Effector memory CD8-positive, alpha-beta T cell (primary cell): ENCODE data around the gene TUBE1.

Source experiments
- ATAC-seq: fragments of 150-1000 bp; cut with Tn5 transposase; replicated peaks from 2 replicates; pipeline ENCODE4 v1.10.0; 2021; ENCODE audit warnings: mild to moderate bottlenecking, moderate library complexity
- DNase-seq, 3 experiments: peaks; one replicate each; pipeline ENCODE4 v3.0.0; 2021
- H3K27ac Mint-ChIP-seq, 2 donors: one replicate each; pipeline ENCODE4 v1.8.0; 2022; ENCODE audit warnings: mild to moderate bottlenecking in 2 of 2, mixed read lengths in 2 of 2, moderate library complexity in 2 of 2
- H3K27me3 Mint-ChIP-seq, 2 donors: one replicate each; pipeline ENCODE4 v1.8.0; 2022; ENCODE audit warnings: mixed read lengths in 2 of 2
- H3K36me3 Mint-ChIP-seq: one replicate; pipeline ENCODE4 v1.8.0; 2022; ENCODE audit warnings: mild to moderate bottlenecking, moderate library complexity, mixed read lengths; ENCODE audit not compliant: insufficient read depth
- H3K4me1 Mint-ChIP-seq, 2 donors: one replicate each; pipeline ENCODE4 v1.8.0; 2022; ENCODE audit warnings: low read depth in 2 of 2, mixed read lengths in 2 of 2
- H3K4me3 Mint-ChIP-seq, 2 donors: one replicate each; pipeline ENCODE4 v1.8.0; 2022; ENCODE audit warnings: mild to moderate bottlenecking in 2 of 2, mixed read lengths in 2 of 2, moderate library complexity in 2 of 2
- H3K9me3 Mint-ChIP-seq, 2 donors: one replicate each; pipeline ENCODE4 v1.8.0; 2022; ENCODE audit warnings: mixed read lengths in 2 of 2

The TUBE1 gene

GRCh38 chr6:112024464-112024863 is 62.8 kb downstream of the TUBE1 start:
- Mint-ChIP-seq H3K36me3 (no peaks in the 10 kb centered on the region), H3K4me3 (no peak overlapping the region), H3K27me3 (no peaks in the 10 kb centered on the region), H3K4me1 (peaks cover 30 to 34% of the 10 kb centered on the region in 2 donors), H3K27ac (no peak overlapping the region), H3K9me3 (peaks cover 2 to 7% of the 10 kb centered on the region in 2 donors)
- ATAC-seq = no peak
- DNase-seq = no peak

GRCh38 chr6:112022749-112023148 is 64.5 kb downstream of the TUBE1 start:
- Mint-ChIP-seq H3K27ac (no peak overlapping the region), H3K4me1 (peaks cover 14 to 17% of the 10 kb centered on the region in 2 donors), H3K27me3 (no peaks in the 10 kb centered on the region), H3K4me3 (no peak overlapping the region), H3K36me3 (no peaks in the 10 kb centered on the region), H3K9me3 (peaks cover 2 to 7% of the 10 kb centered on the region in 2 donors)
- DNase-seq = no peak
- ATAC-seq = no peak

GRCh38 chr6:112021691-112022310 is 65.5 kb downstream of the TUBE1 start:
- peaks cover 5 to 9% of the 10 kb centered on the region in 2 donors for H3K4me1 Mint-ChIP-seq
- no peaks in the 10 kb centered on the region for H3K27me3 Mint-ChIP-seq
- H3K9me3 Mint-ChIP-seq = peaks cover 2 to 7% of the 10 kb centered on the region in 2 donors
- no peak for DNase-seq
- H3K27ac Mint-ChIP-seq = no peak overlapping the region
- no peak for ATAC-seq
- H3K36me3 Mint-ChIP-seq = no peaks in the 10 kb centered on the region
- H3K4me3 Mint-ChIP-seq = no peak overlapping the region
